ENCODE data around the gene PTPRT.

Gene PTPRT

DNA sequence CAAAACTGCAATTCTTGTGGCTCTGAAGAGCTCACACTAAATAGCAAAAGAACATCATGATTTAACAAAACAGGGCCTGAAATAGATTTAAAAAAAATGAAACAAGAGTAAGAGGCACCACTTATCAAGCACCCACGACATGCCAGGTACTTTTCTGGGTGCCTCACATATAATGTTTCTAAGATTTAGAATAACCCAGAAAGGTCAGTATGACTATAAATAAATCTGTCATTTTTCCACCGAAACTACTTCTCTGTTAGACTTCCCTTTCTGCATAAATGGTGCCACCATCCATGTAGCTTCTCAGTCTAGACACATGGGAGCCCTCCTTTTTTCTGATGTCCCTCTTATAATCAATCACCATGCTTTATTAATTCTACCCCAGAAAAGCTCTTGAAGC lies 919.2 kb downstream of the PTPRT start:
- TF ChIP-seq EGR1 (IDR thresholded peaks at IDR 0.05) (no peak), CREB1 (IDR thresholded peaks at IDR 0.05; ENCODE audit: low read depth) (no peak), TAF1 (IDR thresholded peaks at IDR 0.05; ENCODE audit: low read depth) (no peak), RAD21 (IDR thresholded peaks at IDR 0.05; ENCODE audit: low read depth) (no peak), YY1 (IDR thresholded peaks at IDR 0.05; ENCODE audit: low read depth) (no peak), CEBPB (IDR thresholded peaks at IDR 0.05) (no peak), TCF12 (IDR thresholded peaks at IDR 0.05; ENCODE audit: low read depth) (no peak), ZBTB7A (IDR thresholded peaks at IDR 0.05; ENCODE audit: low read depth) (no peak), FOXM1 (IDR thresholded peaks at IDR 0.05; ENCODE audit: borderline replicate concordance, low read depth) (no peak), TEAD4 (IDR thresholded peaks at IDR 0.05) (no peak), EP300 (IDR thresholded peaks at IDR 0.05; ENCODE audit: borderline replicate concordance) (no peak), NFIC (IDR thresholded peaks at IDR 0.05) (no peak)
- TF ChIP-seq, protein P1, sequence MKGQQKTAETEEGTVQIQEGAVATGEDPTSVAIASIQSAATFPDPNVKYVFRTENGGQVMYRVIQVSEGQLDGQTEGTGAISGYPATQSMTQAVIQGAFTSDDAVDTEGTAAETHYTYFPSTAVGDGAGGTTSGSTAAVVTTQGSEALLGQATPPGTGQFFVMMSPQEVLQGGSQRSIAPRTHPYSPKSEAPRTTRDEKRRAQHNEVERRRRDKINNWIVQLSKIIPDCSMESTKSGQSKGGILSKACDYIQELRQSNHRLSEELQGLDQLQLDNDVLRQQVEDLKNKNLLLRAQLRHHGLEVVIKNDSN (IDR thresholded peaks at IDR 0.05): no peak
- TF ChIP-seq, protein P2, sequence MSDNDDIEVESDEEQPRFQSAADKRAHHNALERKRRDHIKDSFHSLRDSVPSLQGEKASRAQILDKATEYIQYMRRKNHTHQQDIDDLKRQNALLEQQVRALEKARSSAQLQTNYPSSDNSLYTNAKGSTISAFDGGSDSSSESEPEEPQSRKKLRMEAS (IDR thresholded peaks at IDR 0.05): no peak
- TF ChIP-seq, protein P3, sequence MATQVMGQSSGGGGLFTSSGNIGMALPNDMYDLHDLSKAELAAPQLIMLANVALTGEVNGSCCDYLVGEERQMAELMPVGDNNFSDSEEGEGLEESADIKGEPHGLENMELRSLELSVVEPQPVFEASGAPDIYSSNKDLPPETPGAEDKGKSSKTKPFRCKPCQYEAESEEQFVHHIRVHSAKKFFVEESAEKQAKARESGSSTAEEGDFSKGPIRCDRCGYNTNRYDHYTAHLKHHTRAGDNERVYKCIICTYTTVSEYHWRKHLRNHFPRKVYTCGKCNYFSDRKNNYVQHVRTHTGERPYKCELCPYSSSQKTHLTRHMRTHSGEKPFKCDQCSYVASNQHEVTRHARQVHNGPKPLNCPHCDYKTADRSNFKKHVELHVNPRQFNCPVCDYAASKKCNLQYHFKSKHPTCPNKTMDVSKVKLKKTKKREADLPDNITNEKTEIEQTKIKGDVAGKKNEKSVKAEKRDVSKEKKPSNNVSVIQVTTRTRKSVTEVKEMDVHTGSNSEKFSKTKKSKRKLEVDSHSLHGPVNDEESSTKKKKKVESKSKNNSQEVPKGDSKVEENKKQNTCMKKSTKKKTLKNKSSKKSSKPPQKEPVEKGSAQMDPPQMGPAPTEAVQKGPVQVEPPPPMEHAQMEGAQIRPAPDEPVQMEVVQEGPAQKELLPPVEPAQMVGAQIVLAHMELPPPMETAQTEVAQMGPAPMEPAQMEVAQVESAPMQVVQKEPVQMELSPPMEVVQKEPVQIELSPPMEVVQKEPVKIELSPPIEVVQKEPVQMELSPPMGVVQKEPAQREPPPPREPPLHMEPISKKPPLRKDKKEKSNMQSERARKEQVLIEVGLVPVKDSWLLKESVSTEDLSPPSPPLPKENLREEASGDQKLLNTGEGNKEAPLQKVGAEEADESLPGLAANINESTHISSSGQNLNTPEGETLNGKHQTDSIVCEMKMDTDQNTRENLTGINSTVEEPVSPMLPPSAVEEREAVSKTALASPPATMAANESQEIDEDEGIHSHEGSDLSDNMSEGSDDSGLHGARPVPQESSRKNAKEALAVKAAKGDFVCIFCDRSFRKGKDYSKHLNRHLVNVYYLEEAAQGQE (IDR thresholded peaks at IDR 0.05; ENCODE audit: low read depth): no peak

DNA sequence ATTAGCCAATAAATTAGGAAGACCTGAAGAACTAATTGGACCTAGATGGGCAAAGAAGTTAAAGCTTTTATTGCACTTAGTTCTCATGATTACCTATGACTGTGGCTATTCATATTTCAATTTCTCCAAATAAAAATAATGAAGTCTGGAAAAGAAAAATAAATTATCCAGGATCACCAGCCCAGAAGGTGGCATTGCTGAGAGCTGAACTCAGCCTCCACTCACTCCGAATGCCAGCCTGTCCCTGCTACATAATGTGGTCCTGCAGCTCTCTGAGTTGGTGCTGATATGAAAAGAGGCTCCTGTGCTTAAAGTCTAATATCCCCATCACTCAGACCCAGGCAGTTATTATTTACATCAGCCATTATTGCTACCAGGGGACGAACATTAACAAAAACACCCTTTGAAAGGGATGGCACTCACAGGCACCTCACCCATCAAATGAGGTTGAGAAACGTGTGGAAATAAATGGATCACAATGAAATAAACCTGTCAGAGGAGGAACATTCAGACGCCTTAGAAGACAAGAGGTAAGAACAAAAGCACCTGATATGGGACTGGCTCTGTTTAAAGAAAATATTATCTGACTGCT lies 921.8 kb downstream of the PTPRT start:
- no peak for TF ChIP-seq NFIC (IDR thresholded peaks at IDR 0.05)
- TF ChIP-seq, protein P1 (IDR thresholded peaks at IDR 0.05): no peak
- TF ChIP-seq, protein P3 (IDR thresholded peaks at IDR 0.05; ENCODE audit: low read depth): no peak
- TF ChIP-seq TAF1 (IDR thresholded peaks at IDR 0.05; ENCODE audit: low read depth): no peak
- no peak for TF ChIP-seq CREB1 (IDR thresholded peaks at IDR 0.05; ENCODE audit: low read depth)
- TF ChIP-seq TCF12 (IDR thresholded peaks at IDR 0.05; ENCODE audit: low read depth): no peak
- no peak for TF ChIP-seq FOXM1 (IDR thresholded peaks at IDR 0.05; ENCODE audit: borderline replicate concordance, low read depth)
- TF ChIP-seq EP300 (IDR thresholded peaks at IDR 0.05; ENCODE audit: borderline replicate concordance): no peak
- no peak for TF ChIP-seq EGR1 (IDR thresholded peaks at IDR 0.05)
- TF ChIP-seq RAD21 (IDR thresholded peaks at IDR 0.05; ENCODE audit: low read depth): no peak
- no peak for TF ChIP-seq YY1 (IDR thresholded peaks at IDR 0.05; ENCODE audit: low read depth)
- TF ChIP-seq, protein P2 (IDR thresholded peaks at IDR 0.05): no peak
- no peak for TF ChIP-seq CEBPB (IDR thresholded peaks at IDR 0.05)

DNA sequence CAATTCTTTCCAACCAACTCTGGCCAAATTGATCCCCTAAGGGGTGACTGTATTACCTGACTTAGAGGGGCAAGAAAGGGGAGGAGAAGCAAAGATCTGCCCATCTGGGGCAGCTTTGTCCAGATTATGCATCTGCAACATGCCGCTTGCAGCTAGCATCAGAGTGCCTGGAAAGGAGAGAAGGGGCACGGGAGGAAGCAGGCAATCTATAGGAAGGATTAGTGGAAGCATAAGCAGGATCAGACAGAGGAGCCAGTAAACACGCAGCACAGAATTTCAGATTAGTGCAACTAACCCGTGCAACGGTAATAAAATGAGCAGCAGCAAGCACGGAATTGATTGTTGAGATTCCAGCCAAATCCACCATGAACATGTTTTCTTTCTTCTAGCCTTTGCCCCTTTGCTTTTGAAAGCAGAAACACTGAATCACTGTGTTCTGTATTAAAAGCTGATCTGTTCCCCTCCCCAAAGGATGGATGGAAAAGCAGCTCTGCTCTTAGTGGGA lies 927.9 kb downstream of the PTPRT start:
- TF ChIP-seq FOXM1 (IDR thresholded peaks at IDR 0.05; ENCODE audit: borderline replicate concordance, low read depth): no peak
- no peak for TF ChIP-seq NFIC (IDR thresholded peaks at IDR 0.05)
- no peak for TF ChIP-seq TEAD4 (IDR thresholded peaks at IDR 0.05)
- no peak for TF ChIP-seq TCF12 (IDR thresholded peaks at IDR 0.05; ENCODE audit: low read depth)
- TF ChIP-seq CEBPB (IDR thresholded peaks at IDR 0.05): no peak
- no peak for TF ChIP-seq CREB1 (IDR thresholded peaks at IDR 0.05; ENCODE audit: low read depth)
- TF ChIP-seq, protein P3 (IDR thresholded peaks at IDR 0.05; ENCODE audit: low read depth): no peak

DNA sequence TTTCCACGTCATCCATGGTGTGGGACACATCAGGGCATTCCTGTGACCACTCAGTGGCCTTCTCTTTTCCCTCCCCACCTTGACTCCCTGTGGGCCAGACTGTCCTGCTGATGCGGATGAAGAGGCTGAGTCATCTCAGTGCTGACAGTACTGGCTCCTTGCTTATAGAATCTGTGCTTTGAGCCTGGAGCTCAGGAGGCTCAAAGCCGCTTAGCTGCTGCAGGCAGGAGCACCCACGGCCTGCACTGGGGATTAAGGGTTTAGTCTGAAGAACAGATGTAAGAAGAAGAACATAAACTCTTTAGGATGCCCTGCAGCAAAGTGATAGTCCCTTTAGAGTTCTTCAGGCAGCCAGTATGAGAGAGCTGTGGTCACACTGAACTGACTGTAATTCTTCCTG lies 929.5 kb downstream of the PTPRT start:
- TF ChIP-seq EP300 (IDR thresholded peaks at IDR 0.05; ENCODE audit: borderline replicate concordance): no peak
- no peak for TF ChIP-seq ZBTB7A (IDR thresholded peaks at IDR 0.05; ENCODE audit: low read depth)
- TF ChIP-seq, protein P2 (IDR thresholded peaks at IDR 0.05): no peak
- TF ChIP-seq, protein P1 (IDR thresholded peaks at IDR 0.05): no peak
- no peak for TF ChIP-seq NFIC (IDR thresholded peaks at IDR 0.05)
- TF ChIP-seq YY1 (IDR thresholded peaks at IDR 0.05; ENCODE audit: low read depth): no peak
- TF ChIP-seq, protein P3 (IDR thresholded peaks at IDR 0.05; ENCODE audit: low read depth): no peak
- TF ChIP-seq TEAD4 (IDR thresholded peaks at IDR 0.05): no peak
- no peak for TF ChIP-seq EGR1 (IDR thresholded peaks at IDR 0.05)
- TF ChIP-seq CREB1 (IDR thresholded peaks at IDR 0.05; ENCODE audit: low read depth): no peak
- no peak for TF ChIP-seq TCF12 (IDR thresholded peaks at IDR 0.05; ENCODE audit: low read depth)
- no peak for TF ChIP-seq RAD21 (IDR thresholded peaks at IDR 0.05; ENCODE audit: low read depth)
- no peak for TF ChIP-seq CEBPB (IDR thresholded peaks at IDR 0.05)
- TF ChIP-seq FOXM1 (IDR thresholded peaks at IDR 0.05; ENCODE audit: borderline replicate concordance, low read depth): no peak
- no peak for TF ChIP-seq TAF1 (IDR thresholded peaks at IDR 0.05; ENCODE audit: low read depth)

Measured in Ishikawa (cell line).